ENCODE results near the gene PDE6A. TPM values are rescaled to one million over a fixed set of nuclear protein-coding genes. Genes with fewer than 3 reads are reported as not detected.

The PDE6A gene
- total and polyA plus RNA-seq, 9 of the 15 experiments (the other 6 are each of a cell fraction or from before 2014, with no cell fraction given), result 0.01 to 0.04 (median 0.01) TPM; not detected in 6

DNA sequence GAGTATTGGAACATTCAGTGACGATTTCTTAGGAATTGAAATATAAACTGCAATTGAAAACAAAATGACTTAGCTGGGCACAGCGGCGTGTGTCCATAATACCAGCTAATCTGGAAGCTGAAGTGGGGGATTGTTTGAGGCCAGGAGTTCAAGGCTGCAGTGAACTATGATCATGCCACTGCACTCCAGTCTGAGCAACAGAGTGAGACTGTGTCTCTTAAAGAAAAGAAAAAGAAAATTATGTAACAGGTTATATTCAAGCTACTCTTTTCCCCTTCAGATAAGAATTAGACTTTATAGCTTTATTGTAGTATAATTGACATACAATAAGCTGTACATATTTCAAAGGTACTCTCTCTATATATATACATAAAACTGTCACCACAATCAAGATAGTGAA is 22.4 kb upstream of the PDE6A start:
- ATAC-seq, result no peak
- no peak for TF ChIP-seq ZNF75A (CRISPR knock-in tag; IDR thresholded peaks at IDR 0.05)
- no peak for TF ChIP-seq ZNF146 (CRISPR knock-in tag; IDR thresholded peaks at IDR 0.05; ENCODE audit: unreplicated experiment)
- TF ChIP-seq, protein P1, sequence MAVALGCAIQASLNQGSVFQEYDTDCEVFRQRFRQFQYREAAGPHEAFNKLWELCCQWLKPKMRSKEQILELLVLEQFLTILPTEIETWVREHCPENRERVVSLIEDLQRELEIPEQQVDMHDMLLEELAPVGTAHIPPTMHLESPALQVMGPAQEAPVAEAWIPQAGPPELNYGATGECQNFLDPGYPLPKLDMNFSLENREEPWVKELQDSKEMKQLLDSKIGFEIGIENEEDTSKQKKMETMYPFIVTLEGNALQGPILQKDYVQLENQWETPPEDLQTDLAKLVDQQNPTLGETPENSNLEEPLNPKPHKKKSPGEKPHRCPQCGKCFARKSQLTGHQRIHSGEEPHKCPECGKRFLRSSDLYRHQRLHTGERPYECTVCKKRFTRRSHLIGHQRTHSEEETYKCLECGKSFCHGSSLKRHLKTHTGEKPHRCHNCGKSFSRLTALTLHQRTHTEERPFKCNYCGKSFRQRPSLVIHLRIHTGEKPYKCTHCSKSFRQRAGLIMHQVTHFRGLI (CRISPR knock-in tag; IDR thresholded peaks at IDR 0.05), result no peak
- TF ChIP-seq, protein P2, sequence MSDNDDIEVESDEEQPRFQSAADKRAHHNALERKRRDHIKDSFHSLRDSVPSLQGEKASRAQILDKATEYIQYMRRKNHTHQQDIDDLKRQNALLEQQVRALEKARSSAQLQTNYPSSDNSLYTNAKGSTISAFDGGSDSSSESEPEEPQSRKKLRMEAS (CRISPR knock-in tag; IDR thresholded peaks at IDR 0.05), result no peak
- TF ChIP-seq, protein P3, sequence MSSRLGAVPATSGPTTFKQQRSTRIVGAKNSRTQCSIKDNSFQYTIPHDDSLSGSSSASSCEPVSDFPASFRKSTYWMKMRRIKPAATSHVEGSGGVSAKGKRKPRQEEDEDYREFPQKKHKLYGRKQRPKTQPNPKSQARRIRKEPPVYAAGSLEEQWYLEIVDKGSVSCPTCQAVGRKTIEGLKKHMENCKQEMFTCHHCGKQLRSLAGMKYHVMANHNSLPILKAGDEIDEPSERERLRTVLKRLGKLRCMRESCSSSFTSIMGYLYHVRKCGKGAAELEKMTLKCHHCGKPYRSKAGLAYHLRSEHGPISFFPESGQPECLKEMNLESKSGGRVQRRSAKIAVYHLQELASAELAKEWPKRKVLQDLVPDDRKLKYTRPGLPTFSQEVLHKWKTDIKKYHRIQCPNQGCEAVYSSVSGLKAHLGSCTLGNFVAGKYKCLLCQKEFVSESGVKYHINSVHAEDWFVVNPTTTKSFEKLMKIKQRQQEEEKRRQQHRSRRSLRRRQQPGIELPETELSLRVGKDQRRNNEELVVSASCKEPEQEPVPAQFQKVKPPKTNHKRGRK (tag; IDR thresholded peaks at IDR 0.05), result no peak
- TF ChIP-seq HIVEP1 (CRISPR knock-in tag; IDR thresholded peaks at IDR 0.05), result no peak
- no peak for TF ChIP-seq MXI1 (IDR thresholded peaks at IDR 0.05; ENCODE audit: low read depth, low read length)
- TF ChIP-seq, protein P4, sequence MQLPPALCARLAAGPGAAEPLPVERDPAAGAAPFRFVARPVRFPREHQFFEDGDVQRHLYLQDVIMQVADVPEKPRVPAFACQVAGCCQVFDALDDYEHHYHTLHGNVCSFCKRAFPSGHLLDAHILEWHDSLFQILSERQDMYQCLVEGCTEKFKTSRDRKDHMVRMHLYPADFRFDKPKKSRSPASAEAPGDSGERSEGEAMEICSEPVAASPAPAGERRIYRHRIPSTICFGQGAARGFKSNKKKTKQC (CRISPR knock-in tag; IDR thresholded peaks at IDR 0.05), result no peak
- TF ChIP-seq, protein P5, sequence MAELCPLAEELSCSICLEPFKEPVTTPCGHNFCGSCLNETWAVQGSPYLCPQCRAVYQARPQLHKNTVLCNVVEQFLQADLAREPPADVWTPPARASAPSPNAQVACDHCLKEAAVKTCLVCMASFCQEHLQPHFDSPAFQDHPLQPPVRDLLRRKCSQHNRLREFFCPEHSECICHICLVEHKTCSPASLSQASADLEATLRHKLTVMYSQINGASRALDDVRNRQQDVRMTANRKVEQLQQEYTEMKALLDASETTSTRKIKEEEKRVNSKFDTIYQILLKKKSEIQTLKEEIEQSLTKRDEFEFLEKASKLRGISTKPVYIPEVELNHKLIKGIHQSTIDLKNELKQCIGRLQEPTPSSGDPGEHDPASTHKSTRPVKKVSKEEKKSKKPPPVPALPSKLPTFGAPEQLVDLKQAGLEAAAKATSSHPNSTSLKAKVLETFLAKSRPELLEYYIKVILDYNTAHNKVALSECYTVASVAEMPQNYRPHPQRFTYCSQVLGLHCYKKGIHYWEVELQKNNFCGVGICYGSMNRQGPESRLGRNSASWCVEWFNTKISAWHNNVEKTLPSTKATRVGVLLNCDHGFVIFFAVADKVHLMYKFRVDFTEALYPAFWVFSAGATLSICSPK (IDR thresholded peaks at IDR 0.05; ENCODE audit: borderline replicate concordance), result no peak
- TF ChIP-seq POLR2G (IDR thresholded peaks at IDR 0.05; ENCODE audit: low read depth, low read length), result no peak
- no peak for TF ChIP-seq ZNF239 (CRISPR knock-in tag; IDR thresholded peaks at IDR 0.05)
- TF ChIP-seq ZNF274 (IDR thresholded peaks at IDR 0.05; ENCODE audit: borderline replicate concordance, low read depth, low read length), result no peak
- TF ChIP-seq SUPT5H (IDR thresholded peaks at IDR 0.05), result no peak
- TF ChIP-seq, protein P6, sequence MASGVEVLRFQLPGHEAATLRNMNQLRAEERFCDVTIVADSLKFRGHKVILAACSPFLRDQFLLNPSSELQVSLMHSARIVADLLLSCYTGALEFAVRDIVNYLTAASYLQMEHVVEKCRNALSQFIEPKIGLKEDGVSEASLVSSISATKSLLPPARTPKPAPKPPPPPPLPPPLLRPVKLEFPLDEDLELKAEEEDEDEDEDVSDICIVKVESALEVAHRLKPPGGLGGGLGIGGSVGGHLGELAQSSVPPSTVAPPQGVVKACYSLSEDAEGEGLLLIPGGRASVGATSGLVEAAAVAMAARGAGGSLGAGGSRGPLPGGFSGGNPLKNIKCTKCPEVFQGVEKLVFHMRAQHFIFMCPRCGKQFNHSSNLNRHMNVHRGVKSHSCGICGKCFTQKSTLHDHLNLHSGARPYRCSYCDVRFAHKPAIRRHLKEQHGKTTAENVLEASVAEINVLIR (CRISPR knock-in tag; IDR thresholded peaks at IDR 0.05), result no peak
- no peak for TF ChIP-seq SP1 (CRISPR knock-in tag; IDR thresholded peaks at IDR 0.05)
- in situ Hi-C loops (cut with MboI), result loop anchor here (10.0 kb wide), 1 partner anchor 112 kb away; no protein-coding TSS in a partner anchor
- no peak for FAIRE-seq
- no peaks in the 10 kb centered on the region for H3K27me3 ChIP-seq (ENCODE audit: control insufficient read depth in 2 of 2, insufficient read depth in 2 of 2, low read length in 2 of 2)
- WGBS (ENCODE audit: insufficient coverage, low coverage, missing lambda C conversion rate), result 49% methylated on average over 3 of the region's 3 CpGs
- intact Hi-C loops (cut with micrococcal nuclease), result no loop called here
- H3K4me2 ChIP-seq (ENCODE audit: insufficient read depth, low read length), result no peak overlapping the region
- H3K9ac ChIP-seq (ENCODE audit: insufficient read depth in 1 of 2, low read depth in 2 of 2, low read length in 2 of 2), result no peak overlapping the region
- H3K79me2 ChIP-seq (ENCODE audit: control insufficient read depth, insufficient read depth, low read length), result no peaks in the 10 kb centered on the region
- H2AFZ ChIP-seq (ENCODE audit: low read depth, low read length), result no peak overlapping the region
- no peak for DNase-seq (ENCODE audit: extremely low read depth in 1 of 4, low spot score in 3 of 4)
- BruUV-seq (replicated peaks), result no TSS peak
- no peaks in the 10 kb centered on the region for H3K9me1 ChIP-seq (ENCODE audit: control insufficient read depth, insufficient read depth, low read length)
- H3K36me3 ChIP-seq (ENCODE audit: control insufficient read depth, insufficient read depth, low read length), result no peaks in the 10 kb centered on the region
- no peaks in the 10 kb centered on the region for H4K20me1 ChIP-seq (replicated peaks; ENCODE audit: control insufficient read depth, insufficient read depth, low read length)
- peaks cover 0 to 9% of the 10 kb centered on the region in 2 experiments; a peak in 3 of 5 replicates for H3K4me1 ChIP-seq (replicated peaks in 1 of 2; ENCODE audit: control insufficient read depth in 2 of 2, insufficient read depth in 2 of 2, low read length in 2 of 2)
- ChIA-PET CTCF (ENCODE audit: low intra/inter-chr PET ratio) (no interaction called here), POLR2A (no interaction called here)
- no peaks in the 10 kb centered on the region for H3K9me3 ChIP-seq (replicated peaks; ENCODE audit: control insufficient read depth, insufficient read depth, low read depth, low read length)
- no peak overlapping the region for H3K4me3 ChIP-seq
- no peak overlapping the region for H3K27ac ChIP-seq (ENCODE audit: extremely low read depth, low read depth, low read length)
